NCI-H2107 treated with DMSO at 0.1 percent for 48 hours (cell line): ENCODE measurements around the gene WDR93.
"Not testable (repeated sequence)": the region's sequence is repeated elsewhere in the genome, so short reads cannot be mapped to it uniquely, and the experiment has no call there.

Experiments used
- DNase-seq: peaks from one replicate; lab custom pipeline; 2025; ENCODE audit not compliant: unreplicated experiment; lab: John Stamatoyannopoulos, UW

WDR93 gene

DNA sequence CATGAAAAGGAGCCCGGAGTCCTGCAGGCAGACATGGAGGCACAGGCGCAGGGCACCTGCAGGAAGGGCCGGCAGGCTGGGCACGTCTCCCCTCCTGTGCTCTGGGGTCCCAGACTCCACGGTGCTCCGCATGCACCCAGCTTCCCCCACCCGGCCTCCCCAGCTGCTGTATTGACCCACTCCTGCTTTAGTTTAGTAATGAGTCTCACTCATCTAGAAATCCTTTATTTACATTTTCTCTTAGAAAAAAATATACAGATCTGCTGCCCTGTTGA lies 94.0 kb downstream of the WDR93 start:
- DNase-seq: peak; percentile 13

DNA sequence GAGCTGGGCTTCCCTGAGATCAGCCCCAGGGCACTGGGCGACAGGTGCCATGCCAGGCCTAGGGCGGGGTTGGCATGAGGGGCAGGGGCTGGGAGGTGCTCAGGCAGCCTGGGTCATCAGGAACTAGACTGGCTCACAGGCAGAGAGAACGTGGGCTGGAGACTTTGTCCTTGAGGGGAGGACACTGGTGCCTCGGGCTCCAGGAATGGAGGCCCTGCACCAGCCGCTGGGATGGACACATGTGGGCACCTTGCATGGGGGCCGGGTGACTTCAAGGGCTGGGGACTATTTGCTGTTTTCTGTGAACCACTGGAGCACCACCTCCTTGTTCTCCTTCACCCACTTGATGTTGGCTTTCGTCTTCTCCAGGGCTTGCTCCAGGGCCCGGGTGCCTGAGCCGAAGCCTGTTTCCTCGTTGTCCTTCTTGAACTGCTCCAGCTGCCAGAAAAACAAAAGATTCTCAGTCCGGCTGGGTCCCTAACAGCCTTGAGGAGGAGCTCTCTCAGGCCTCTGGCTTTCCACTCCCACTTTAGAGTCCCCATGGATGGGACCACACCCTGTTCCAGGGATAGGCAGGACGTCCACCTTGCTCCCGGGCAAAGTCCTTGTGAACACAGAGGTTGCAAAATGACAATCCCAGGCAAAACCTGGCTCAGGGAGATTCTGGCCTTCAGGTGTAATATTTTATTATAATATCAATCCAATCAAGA lies 94.6 kb downstream of the WDR93 start:
- DNase-seq: no peak

DNA sequence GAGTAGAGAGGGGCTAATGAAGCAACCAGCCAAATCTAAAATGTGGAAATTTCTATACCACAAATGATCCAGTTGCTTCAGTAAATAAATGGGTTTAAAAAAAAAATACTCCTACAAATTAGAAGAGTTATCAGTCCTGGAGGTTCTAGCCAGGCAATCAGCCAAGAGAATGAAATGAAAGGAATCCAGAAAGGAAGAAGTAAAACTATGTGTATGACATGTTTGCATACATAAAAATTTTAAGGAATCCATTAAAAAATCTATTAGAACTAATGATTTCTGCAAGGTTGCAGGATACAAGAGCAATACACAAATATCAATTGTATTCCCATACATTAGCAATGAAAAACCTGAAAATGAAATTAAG lies 95.1 kb downstream of the WDR93 start:
- DNase-seq: no peak

DNA sequence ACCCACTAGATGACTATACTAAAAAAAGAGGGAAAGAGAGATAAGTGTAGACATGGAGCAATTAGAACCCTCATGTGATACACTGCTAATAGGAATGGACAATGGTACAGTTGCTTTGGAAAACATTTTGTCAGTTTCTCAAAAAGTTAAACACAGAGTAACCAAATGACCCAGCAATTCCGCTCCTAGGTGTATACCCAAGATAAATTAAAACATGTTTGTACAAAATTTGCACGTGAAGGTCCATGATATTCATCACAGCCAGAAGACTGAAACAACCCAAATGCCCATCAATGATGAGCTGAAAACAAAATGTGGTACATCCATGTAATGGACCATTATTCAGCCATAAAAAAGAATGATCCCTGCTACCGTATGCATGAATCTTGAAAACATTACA lies 97.3 kb downstream of the WDR93 start:
- no peak for DNase-seq

- not testable (repeated sequence) for DNase-seq
These were observed 98.0 kb downstream of the WDR93 start for GRCh38 chr15:89788585-89788984.

DNA sequence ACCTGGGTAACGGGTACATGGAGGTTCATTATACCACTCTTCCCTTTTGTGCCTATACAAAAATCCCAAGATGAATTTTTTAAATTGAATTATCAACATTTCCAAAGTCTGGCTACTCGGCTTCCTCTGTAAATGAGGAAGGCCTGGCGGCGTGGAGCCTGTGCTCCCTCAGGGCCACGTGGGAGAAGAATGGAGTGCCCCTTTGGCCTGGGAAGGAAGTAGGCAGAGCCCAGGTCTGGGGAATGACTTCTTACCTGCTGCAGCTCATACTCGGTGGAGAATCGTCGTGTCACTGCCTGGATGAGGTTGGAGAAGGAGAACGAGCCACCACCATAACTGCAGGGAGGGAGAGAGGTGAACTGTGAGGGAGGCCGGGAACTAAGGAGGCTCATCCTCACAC lies 99.6 kb downstream of the WDR93 start:
- no peak for DNase-seq

DNA sequence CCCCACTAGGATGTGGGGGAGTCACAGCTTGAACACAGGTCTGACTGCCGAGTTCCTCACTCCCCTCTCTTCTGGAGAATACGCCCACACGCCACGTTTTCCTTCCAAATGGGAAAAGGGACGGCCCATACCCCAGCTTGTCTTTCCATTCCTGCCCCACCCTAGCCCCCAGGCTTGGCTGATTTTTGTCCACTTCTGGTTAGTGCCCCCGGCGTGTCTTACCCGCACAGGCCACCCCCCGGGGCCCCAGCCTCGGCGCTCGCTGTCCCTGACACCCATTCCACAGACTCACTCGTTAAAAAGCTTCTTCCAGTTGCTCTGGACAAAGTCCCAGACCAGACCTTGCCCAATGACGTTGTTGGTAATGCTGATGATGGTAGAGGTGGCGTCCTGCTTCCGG lies 100.0 kb downstream of the WDR93 start:
- no peak for DNase-seq

GRCh38 chr15:89792106-89792805 lies 101.6 kb downstream of the WDR93 start:
- no peak for DNase-seq
